NCI-H82 treated with DMSO at 0.1 percent for 48 hours (cell line): ENCODE measurements around the gene REL.
"Not testable (repeated sequence)": the region's sequence is repeated elsewhere in the genome, so short reads cannot be mapped to it uniquely, and the experiment has no call there.

Experiments used
- DNase-seq: peaks from one replicate; lab custom pipeline; 2025; ENCODE audit not compliant: unreplicated experiment; lab: John Stamatoyannopoulos, UW

The REL gene

GRCh38 chr2:60907329-60907728 lies 26.0 kb downstream of the REL start:
- DNase-seq, result no peak

DNA sequence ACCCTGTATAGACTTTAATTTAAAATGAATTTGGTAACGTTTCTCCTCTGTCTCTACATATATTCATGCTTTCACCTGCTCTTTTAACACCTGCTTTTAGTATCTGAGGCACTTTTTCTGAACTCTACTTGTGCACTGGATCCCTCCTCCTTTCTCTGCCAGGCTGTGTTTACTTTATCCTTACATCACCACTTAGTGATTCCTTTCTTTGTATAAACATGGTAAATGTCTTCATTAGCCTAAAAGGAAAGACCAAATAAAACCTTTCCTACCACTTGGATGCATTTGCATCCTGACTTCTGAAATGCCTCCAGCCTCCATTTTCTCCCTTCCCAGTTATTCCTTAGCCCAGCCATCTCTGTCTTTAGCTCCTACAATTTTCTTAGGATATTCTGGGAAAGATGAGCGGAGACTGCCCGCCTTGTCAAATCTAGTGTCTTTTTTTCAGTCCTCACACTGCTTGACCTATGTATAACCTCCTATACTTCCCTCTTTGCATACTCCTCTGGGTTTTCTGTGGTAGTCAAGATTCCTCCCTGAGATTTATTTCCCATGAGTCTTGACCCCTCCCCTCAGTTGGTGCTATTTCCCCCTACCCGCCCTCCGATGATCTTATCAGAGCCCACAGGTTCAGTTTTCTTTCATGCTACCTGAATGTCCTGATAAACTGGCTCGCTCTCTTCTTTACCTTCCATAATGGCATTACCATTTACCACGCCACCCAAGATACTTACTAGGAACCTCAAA lies 44.8 kb downstream of the REL start:
- DNase-seq, result no peak

DNA sequence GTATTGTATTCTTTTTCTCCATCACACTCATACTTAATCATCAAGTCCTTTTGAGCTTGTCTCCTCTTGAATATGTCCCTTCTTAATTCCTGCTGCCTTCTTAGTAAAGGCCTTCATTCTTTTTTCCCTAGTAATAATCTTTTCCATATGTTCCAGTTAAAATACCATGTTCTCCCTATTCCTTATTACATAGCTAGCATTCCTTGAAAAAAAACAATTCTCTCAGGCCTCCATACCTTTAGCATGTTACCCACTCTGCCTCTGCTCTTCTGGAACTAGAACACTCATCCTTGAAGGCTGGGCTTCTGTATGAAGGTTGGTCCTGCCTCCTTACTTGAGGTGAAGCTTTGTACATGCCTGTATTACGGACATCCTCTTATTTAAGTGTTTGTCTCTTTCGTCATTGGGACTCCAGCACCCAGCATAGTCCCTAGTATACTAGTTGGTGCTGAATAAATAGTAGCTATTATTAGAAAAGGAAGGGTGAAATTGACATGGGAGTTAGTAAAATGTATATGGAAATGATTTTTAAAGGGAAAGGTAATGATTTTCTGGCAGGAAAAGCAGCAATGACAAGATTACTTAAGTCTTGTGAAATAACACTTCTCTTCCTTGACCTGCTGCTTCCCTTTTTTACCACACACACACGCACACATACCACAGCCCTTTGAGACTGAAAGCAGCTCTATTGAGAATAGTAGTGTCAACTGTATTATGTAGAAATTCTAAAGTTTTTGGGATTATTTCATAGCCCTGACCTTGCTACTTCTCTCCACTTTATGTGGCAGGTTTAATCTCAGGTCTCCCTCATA lies 45.6 kb downstream of the REL start:
- DNase-seq, result no peak

GRCh38 chr2:60932061-60932460 lies 50.7 kb downstream of the REL start:
- not testable (repeated sequence) for DNase-seq

- no peak for DNase-seq
Measured at GRCh38 chr2:60932954-60933353, 51.6 kb downstream of the REL start.

GRCh38 chr2:60934165-60934722 lies 52.9 kb downstream of the REL start:
- DNase-seq, result no peak

- DNase-seq, result no peak
Measured at GRCh38 chr2:60936757-60937156, 55.4 kb downstream of the REL start.

GRCh38 chr2:60938301-60938700 lies 56.9 kb downstream of the REL start:
- no peak for DNase-seq

GRCh38 chr2:60939622-60940021 lies 58.2 kb downstream of the REL start:
- no peak for DNase-seq

- peak; percentile 72 for DNase-seq
Measured at GRCh38 chr2:60945341-60945740, 64.0 kb downstream of the REL start.

DNA sequence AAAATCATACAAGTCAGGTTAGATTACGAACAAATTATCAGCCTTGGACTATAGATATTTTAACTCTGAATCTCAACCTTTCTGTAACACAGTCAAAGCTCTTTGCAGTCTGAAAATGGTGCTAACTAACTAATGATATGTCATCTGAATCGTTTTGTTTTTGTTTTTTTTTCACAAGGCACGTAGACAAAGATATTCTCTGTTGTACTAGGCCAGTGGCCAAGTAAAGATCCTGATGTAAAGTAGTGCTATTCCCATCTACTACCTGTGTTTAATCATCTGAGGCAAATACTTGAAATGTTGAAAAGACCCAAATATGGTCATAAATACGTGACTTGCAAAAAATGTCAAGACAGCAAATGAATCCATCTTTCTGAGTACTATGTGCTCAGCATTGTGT lies 65.7 kb downstream of the REL start:
- no peak for DNase-seq

- no peak for DNase-seq
Measured at GRCh38 chr2:60948161-60948560, 66.8 kb downstream of the REL start.

GRCh38 chr2:60948926-60949579 lies 67.7 kb downstream of the REL start:
- DNase-seq, result no peak

DNA sequence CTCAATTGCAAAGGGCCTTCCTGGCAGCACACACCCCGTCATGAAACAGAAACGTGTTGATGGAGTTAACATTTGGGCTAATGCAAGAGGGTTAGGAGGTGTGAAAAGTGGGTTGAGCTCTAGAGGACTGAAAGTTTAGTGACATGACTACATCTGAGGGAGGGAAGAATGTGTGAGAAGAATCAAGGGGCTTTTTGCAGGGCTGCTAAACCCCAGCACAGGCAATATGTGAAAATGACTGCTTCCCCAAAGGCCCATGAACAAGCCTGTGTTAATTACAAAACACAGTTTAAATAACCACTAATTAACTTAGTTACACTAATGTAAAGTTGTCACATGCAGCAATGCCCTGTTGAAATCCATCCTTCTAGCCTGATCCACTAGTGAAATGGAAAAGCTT lies 72.8 kb downstream of the REL start:
- no peak for DNase-seq

- no peak for DNase-seq
Measured at GRCh38 chr2:60957224-60957623, 75.8 kb downstream of the REL start.

- DNase-seq, result no peak
Measured at GRCh38 chr2:60957643-60958042, 76.3 kb downstream of the REL start.

DNA sequence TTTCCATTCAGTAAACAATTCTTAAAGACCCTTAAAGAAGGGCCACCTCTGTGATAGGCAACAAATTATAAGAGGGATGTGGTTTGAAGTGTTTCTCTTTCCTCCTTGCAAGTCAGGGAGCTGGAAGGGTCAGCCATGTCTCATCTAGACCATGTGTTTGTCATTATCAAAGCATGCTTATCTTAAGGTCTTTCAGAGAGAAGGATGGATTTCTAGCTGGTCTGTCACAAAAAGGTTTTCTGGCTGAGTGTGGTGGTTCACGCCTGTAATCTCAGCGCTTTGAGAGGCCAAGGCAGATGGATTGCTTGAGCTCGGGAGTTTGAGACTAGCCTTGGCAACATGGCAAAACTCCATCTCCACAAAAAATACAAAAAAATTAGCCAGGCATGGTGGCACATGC lies 77.0 kb downstream of the REL start:
- no peak for DNase-seq

- DNase-seq, result no peak
Measured at GRCh38 chr2:60958800-60959199, 77.4 kb downstream of the REL start.

DNA sequence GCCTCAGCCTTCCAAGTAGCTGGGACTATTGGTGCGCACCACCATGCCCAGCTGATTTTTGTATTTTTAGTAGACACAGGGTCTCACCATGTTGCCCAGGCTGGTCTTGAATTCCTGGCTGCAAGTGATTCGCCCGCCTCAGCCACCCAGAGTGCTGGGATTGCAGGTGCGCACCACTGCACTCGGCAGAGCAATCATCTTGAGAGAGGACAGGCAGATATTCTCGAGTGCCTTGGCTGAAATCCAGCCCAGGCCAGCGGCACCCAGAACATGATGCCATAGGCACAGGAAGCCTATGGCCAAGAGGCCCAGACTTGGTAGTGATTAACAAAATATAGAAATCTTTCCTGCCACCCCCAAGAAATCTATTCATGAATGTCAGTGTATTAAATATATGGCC lies 78.1 kb downstream of the REL start:
- no peak for DNase-seq

DNA sequence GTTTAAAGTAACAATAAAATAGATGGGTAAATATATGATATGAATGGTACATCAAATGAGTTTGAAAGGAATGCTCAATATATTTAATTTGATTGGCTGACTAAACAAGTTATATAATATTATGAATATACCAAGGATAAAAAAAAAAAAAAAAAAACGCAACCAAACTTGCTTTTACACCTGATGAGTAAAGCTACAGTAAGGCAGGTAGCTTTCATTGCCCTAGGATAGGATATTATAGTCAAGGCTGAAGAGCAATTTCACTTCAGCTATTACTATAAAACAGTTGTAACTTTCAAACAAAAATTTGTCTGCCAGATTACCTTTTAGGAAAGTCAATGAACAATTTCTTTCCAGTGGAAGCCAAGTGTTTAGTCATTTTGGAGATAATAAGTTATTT lies 79.3 kb downstream of the REL start:
- no peak for DNase-seq

- DNase-seq, result no peak
Measured at GRCh38 chr2:60961457-60961856, 80.1 kb downstream of the REL start.

DNA sequence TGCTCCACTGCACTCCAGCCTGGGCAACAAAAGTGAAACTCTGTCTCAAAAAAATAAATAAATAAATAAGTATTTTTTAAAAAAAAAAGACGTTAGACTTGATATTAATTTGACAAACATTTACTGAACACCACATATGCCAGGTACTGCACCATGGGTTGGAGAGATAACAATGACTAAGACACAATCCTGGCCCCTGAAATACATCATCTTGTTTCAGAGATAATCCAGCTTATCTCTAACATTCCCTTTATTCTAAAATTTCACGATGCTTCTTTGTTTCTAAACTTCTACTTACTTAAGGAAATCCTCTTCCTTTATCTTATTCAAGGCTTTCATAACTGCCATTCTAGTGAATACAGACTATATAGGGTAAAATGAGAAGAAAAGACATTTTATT lies 81.2 kb downstream of the REL start:
- no peak for DNase-seq
